B cell (primary cell): ENCODE results near the gene ARMC10. TPM values are rescaled to one million over a fixed set of nuclear protein-coding genes. Genes with fewer than 3 reads are reported as not detected.

ENCODE experiments used
- ATAC-seq: fragments of 200-7000 bp; cut with Tn5 transposase; one replicate; pipeline ENCODE4 v1.10.0; 2021; ENCODE audit warnings: low read depth, mild to moderate bottlenecking, moderate number of reproducible peaks, moderate library complexity
- CTCF ChIA-PET: fragments of 350-600 bp; sonication (Branson Sonifier 250); formaldehyde crosslinking; loops from one replicate; lab custom pipeline; 2021; ENCODE audit warnings: antibody characterized with exemption, inconsistent platforms; lab: Charles Lee
- POLR2A ChIA-PET: fragments of 350-600 bp; sonication (Branson Sonifier 250); formaldehyde crosslinking; loops from one replicate; lab custom pipeline; 2021; ENCODE audit warnings: antibody characterized with exemption; lab: Charles Lee
- DNase-seq: peaks from one replicate; pipeline ENCODE4 v3.0.0; 2013
- H2AFZ ChIP-seq: 2 replicates; pipeline ENCODE4 v1.6.1; 2012; ENCODE audit warnings: mild to moderate bottlenecking, low read depth, low read length; ENCODE audit not compliant: insufficient read depth, poor library complexity, severe bottlenecking
- H3K27ac ChIP-seq, 2 donors: 1 replicate in 1 of 2; 2 replicates in 1 of 2; pipeline ENCODE4 v1.5.1; 2012 to 2013; ENCODE audit warnings: low read length in 2 of 2, mild to moderate bottlenecking in 2 of 2, moderate library complexity in 1 of 2
- H3K27me3 ChIP-seq, 4 experiments: fragments of 200-600 bp in 1 of 4; sonication (generic) in 1 of 4; replicated peaks in 1 of 4; 1 replicate in 2 of 4; 2 replicates in 2 of 4; pipeline versions ENCODE4 v1.6.1 to v1.7.0; 2013 to 2016; ENCODE audit warnings: low read length in 3 of 4, mild to moderate bottlenecking in 2 of 4, mixed read lengths in 1 of 4, moderate library complexity in 1 of 4; ENCODE audit not compliant: insufficient read depth in 4 of 4, control insufficient read depth in 3 of 4; ENCODE audit errors: control extremely low read depth in 1 of 4
- H3K36me3 ChIP-seq, 2 experiments: replicated peaks in 1 of 2; 1 replicate in 1 of 2; 2 replicates in 1 of 2; pipeline versions ENCODE4 v1.6.1 to v1.7.1; 2013; ENCODE audit warnings: low read length in 1 of 2; ENCODE audit not compliant: insufficient read depth in 2 of 2, control insufficient read depth in 1 of 2; ENCODE audit errors: control extremely low read depth in 1 of 2, extremely low read depth in 1 of 2
- H3K4me1 ChIP-seq, 2 donors: fragments of 200-600 bp in 1 of 2; sonication (generic) in 1 of 2; 1 replicate in 1 of 2; 2 replicates in 1 of 2; pipeline versions ENCODE4 v1.5.1 to v1.6.1; 2013 to 2017; ENCODE audit warnings: low read length in 2 of 2; ENCODE audit not compliant: control insufficient read depth in 2 of 2, insufficient read depth in 2 of 2
- H3K4me2 ChIP-seq: replicated peaks from 2 replicates; pipeline ENCODE3; 2012; ENCODE audit warnings: mild to moderate bottlenecking, low read depth, low read length; ENCODE audit not compliant: poor library complexity, severe bottlenecking
- H3K4me3 ChIP-seq, 5 experiments: fragments of 200-600 bp in 1 of 5; sonication (generic) in 1 of 5; 1 replicate in 3 of 5; 2 replicates in 2 of 5; pipeline versions ENCODE4 v1.5.1 to v1.7.0; 2011 to 2016; ENCODE audit warnings: low read length in 4 of 5, mild to moderate bottlenecking in 4 of 5, low read depth in 2 of 5, control low read depth in 1 of 5, moderate library complexity in 1 of 5; ENCODE audit not compliant: insufficient read depth in 1 of 5; ENCODE audit errors: control extremely low read depth in 1 of 5, extremely low read depth in 1 of 5
- H3K79me2 ChIP-seq: fragments of 200-600 bp; sonication (generic); one replicate; pipeline ENCODE4 v1.6.0; 2016; ENCODE audit warnings: low read length; ENCODE audit not compliant: control insufficient read depth, insufficient read depth
- H3K9ac ChIP-seq: fragments of 200-600 bp; sonication (generic); 2 replicates; pipeline ENCODE4 v1.6.1; 2017; ENCODE audit warnings: mild to moderate bottlenecking, low read length, moderate library complexity
- H3K9me3 ChIP-seq, 3 donors: one replicate each; pipeline versions ENCODE4 v1.6.1 to v1.7.1; 2013; ENCODE audit warnings: low read length in 2 of 3; ENCODE audit not compliant: control insufficient read depth in 2 of 3, insufficient read depth in 1 of 3; ENCODE audit errors: control extremely low read depth in 1 of 3
- H4K20me1 ChIP-seq: 2 replicates; pipeline ENCODE4 v1.6.0; 2012; ENCODE audit warnings: mild to moderate bottlenecking, low read length; ENCODE audit not compliant: insufficient read depth, control insufficient read depth, poor library complexity, severe bottlenecking
- H3K27ac Mint-ChIP-seq: one replicate; pipeline ENCODE4 v1.8.0; 2021; ENCODE audit warnings: mixed read lengths
- H3K27me3 Mint-ChIP-seq: one replicate; pipeline ENCODE4 v1.8.0; 2021; ENCODE audit warnings: mixed read lengths
- H3K4me1 Mint-ChIP-seq: one replicate; pipeline ENCODE4 v1.8.0; 2021; ENCODE audit warnings: mixed read lengths
- H3K4me3 Mint-ChIP-seq: one replicate; pipeline ENCODE4 v1.8.0; 2021; ENCODE audit warnings: mixed read lengths
- H3K9me3 Mint-ChIP-seq: one replicate; pipeline ENCODE4 v1.8.0; 2022; ENCODE audit warnings: mixed read lengths; ENCODE audit not compliant: insufficient read depth
- EZH2 ChIP-seq: IDR thresholded peaks from 2 replicates; pipeline ENCODE4 v1.6.1; 2012; ENCODE audit warnings: borderline replicate concordance, low read depth, mild to moderate bottlenecking, moderate library complexity, low read length; ENCODE audit not compliant: insufficient read depth, poor library complexity, severe bottlenecking
- WGBS: methylation state at CpG from one replicate; pipeline ENCODE4 v1.1.5; 2013; ENCODE audit warnings: missing lambda C conversion rate; ENCODE audit not compliant: insufficient coverage; 5-methylcytosine and 5-hydroxymethylcytosine counted together
- intact Hi-C: fragments of 100-400 bp; cut with micrococcal nuclease; formaldehyde crosslinking; loops from one replicate; pipeline ENCODE4 v1.10.0; 2022
- polyA plus RNA-seq: library from polyadenylated mRNA; depleted of rRNA; stranded (reverse); fragments of >200 nt; gene quantifications from 2 replicates; pipeline ENCODE4 v1.2.3, GENCODE V29; 2012
- total RNA-seq, 2 donors: library from RNA; stranded (reverse); fragments of 120-200 nt in 1 of 2; gene quantifications; 1 replicate in 1 of 2; 2 replicates in 1 of 2; pipeline versions ENCODE4 v1.2.3 to v1.2.4, GENCODE V29; 2013 to 2022
- TF ChIP-seq, protein P1 (sequence below): fragments of 200-600 bp; IDR thresholded peaks from one replicate; pipeline ENCODE4 v1.8.0; 2022; ENCODE audit warnings: antibody characterized with exemption, mild to moderate bottlenecking

Gene ARMC10
- total and polyA plus RNA-seq, 2 donors (not counting 1 experiment from before 2014, with no cell fraction given) = 7.3 to 24.2 TPM

DNA sequence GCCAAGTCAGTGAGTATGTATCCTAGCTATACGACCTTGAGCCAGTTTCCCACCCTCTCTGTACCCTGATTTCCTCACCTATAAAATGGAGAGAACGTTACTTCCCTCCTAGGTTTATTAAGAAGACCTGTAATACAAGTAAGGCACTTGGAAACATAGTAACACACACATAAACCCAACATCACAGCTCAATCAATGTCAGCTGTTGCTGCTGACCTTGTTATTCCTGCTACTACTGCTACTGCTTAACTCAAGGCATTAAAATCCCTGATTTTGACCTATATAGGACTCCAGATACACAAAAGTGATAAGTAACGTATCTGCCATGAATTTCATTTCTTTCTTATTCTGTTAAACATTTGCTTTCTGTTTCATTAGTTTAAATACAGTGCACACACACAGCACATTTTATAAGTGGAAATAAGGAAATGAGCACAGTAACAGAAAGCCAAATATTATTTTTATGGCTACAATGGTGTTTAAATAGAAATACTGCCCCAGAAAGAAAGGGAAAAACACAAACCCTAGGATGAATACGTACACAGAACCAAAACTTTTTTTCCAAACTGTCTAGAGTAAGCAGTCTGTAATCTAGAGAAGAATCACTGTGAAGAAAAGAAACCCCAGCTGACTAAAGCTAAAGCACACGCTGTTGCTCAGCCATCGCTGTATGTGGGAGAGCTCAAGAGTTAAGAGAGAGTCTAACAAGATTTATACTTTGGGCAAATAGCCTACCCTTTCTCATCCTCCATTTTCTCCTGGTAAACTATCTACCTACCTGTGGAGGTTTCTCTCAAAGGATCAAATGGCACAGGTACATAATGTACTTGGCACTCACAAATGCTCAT, 55.0 kb downstream of the ARMC10 start:
- no peak overlapping the region for H3K27ac Mint-ChIP-seq
- H3K27ac ChIP-seq = no peak overlapping the region
- TF ChIP-seq EZH2 = no peak
- TF ChIP-seq, protein P1, sequence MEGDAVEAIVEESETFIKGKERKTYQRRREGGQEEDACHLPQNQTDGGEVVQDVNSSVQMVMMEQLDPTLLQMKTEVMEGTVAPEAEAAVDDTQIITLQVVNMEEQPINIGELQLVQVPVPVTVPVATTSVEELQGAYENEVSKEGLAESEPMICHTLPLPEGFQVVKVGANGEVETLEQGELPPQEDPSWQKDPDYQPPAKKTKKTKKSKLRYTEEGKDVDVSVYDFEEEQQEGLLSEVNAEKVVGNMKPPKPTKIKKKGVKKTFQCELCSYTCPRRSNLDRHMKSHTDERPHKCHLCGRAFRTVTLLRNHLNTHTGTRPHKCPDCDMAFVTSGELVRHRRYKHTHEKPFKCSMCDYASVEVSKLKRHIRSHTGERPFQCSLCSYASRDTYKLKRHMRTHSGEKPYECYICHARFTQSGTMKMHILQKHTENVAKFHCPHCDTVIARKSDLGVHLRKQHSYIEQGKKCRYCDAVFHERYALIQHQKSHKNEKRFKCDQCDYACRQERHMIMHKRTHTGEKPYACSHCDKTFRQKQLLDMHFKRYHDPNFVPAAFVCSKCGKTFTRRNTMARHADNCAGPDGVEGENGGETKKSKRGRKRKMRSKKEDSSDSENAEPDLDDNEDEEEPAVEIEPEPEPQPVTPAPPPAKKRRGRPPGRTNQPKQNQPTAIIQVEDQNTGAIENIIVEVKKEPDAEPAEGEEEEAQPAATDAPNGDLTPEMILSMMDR = no peak
- no peak overlapping the region for H3K9ac ChIP-seq
- H3K4me3 Mint-ChIP-seq = no peak overlapping the region
- ChIA-PET POLR2A (no interaction called here), CTCF (no interaction called here)
- ATAC-seq (no peak), DNase-seq (no peak)
- no peaks in the 10 kb centered on the region for H3K27me3 ChIP-seq
- H3K9me3 Mint-ChIP-seq = no peaks in the 10 kb centered on the region
- H2AFZ ChIP-seq = no peak overlapping the region
- no peaks in the 10 kb centered on the region for H3K4me1 ChIP-seq
- H3K9me3 ChIP-seq = no peaks in the 10 kb centered on the region
- peaks cover 26% of the 10 kb centered on the region for H3K79me2 ChIP-seq
- H3K36me3 ChIP-seq = peaks cover 0 to 24% of the 10 kb centered on the region in 2 experiments
- intact Hi-C loops = no loop called here
- no peaks in the 10 kb centered on the region for H4K20me1 ChIP-seq
- 87% methylated on average over 3 of the region's 6 CpGs for WGBS
- peaks cover 23% of the 10 kb centered on the region for H3K4me1 Mint-ChIP-seq
- no peak overlapping the region for H3K4me3 ChIP-seq
- no peak overlapping the region for H3K4me2 ChIP-seq
- H3K27me3 Mint-ChIP-seq = no peaks in the 10 kb centered on the region

DNA sequence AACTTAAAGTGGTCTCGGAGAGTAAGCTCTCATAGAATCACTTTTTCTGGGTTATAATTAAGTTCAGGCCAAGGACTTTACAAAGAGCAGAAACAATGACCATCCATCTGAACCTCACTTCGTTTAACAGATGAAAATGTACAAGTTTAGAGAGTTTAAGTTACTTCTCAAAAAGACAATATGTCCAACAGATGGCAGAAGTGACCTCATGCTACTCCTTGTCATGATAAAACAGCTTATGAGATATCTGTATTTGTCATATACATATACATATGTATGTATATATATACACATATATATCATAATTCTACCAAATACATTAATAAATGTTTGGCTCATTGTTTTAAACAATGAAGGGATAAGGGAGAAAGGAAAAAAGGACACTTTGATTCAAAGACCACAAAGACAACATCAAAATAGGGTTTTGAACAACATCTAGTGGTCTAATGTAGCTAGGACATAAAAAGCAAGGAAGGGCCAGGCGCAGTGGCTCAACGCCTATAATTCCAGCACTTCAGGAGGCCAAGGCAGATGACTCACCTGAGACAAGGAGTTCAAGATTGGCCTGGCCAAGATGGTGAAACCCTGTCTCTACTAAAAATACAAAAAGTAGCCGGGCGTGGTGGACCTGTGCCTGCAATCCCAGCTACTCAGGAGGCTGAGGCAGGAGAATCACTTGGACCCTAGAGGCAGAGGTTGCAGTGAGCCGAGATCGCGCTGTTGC, 56.1 kb downstream of the ARMC10 start:
- ChIA-PET POLR2A (no interaction called here), CTCF (no interaction called here)
- H3K9me3 Mint-ChIP-seq = no peaks in the 10 kb centered on the region
- H3K4me3 Mint-ChIP-seq = no peak overlapping the region
- ATAC-seq (no peak), DNase-seq (no peak)
- no peak overlapping the region for H3K27ac Mint-ChIP-seq
- peaks cover 0 to 22% of the 10 kb centered on the region in 2 experiments for H3K36me3 ChIP-seq
- H3K4me2 ChIP-seq = no peak overlapping the region
- intact Hi-C loops = no loop called here
- TF ChIP-seq EZH2 = no peak
- TF ChIP-seq, protein P1 = no peak
- H3K4me1 Mint-ChIP-seq = peaks cover 23% of the 10 kb centered on the region
- no peak overlapping the region for H3K4me3 ChIP-seq
- no peak overlapping the region for H2AFZ ChIP-seq
- H3K9me3 ChIP-seq = no peaks in the 10 kb centered on the region
- WGBS = 73% methylated on average over 7 of the region's 9 CpGs
- H3K9ac ChIP-seq = no peak overlapping the region
- H3K79me2 ChIP-seq = peaks cover 29% of the 10 kb centered on the region
- H3K27me3 ChIP-seq = no peaks in the 10 kb centered on the region
- no peaks in the 10 kb centered on the region for H3K4me1 ChIP-seq
- H3K27ac ChIP-seq = no peak overlapping the region
- H3K27me3 Mint-ChIP-seq = no peaks in the 10 kb centered on the region
- H4K20me1 ChIP-seq = no peaks in the 10 kb centered on the region
